ENCODE data around the gene SSH2. TPM values are rescaled to one million over a fixed set of nuclear protein-coding genes. Genes with fewer than 3 reads are reported as not detected.

SSH2 gene
- total and polyA plus RNA-seq, 9 of the 15 experiments (the other 6 are each of a cell fraction or from before 2014, with no cell fraction given): 3.9 to 16.1 (median 10.2) TPM

DNA sequence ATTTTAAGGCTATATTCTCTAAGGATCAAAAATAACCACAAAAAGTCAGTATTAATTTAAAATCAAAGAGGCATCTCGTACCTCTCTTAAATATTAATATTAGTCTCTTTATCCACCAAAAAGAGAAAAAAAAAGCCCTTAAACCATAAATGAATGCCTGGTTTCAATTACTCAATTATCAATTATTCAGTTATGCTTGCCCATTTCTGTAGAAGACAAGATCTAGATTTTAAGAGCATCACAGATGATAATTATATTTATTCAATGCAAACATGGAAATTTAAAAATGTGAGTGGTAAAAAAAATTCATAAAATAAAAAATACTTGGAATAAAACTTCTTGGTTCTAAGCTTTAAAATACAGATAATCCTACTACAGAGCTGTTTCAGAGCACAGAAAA, 181.6 kb downstream of the SSH2 start (continued):
- TF ChIP-seq SRSF7 (optimal IDR thresholded peaks at IDR 0.05; ENCODE audit: low read depth, low read length) (no peak), ZNF311 (CRISPR knock-in tag; IDR thresholded peaks at IDR 0.05) (no peak)

- H3K79me2 ChIP-seq (ENCODE audit: control insufficient read depth, insufficient read depth, low read length): no peaks in the 10 kb centered on the region
- no peaks in the 10 kb centered on the region for H3K9me3 ChIP-seq (replicated peaks; ENCODE audit: control insufficient read depth, insufficient read depth, low read depth, low read length)
- DNase-seq (ENCODE audit: extremely low read depth in 1 of 4, low spot score in 3 of 4) (no peak), ATAC-seq (no peak), FAIRE-seq (no peak)
- H3K27me3 ChIP-seq (ENCODE audit: control insufficient read depth in 2 of 2, insufficient read depth in 2 of 2, low read length in 2 of 2): no peaks in the 10 kb centered on the region
- ChIA-PET CTCF (ENCODE audit: low intra/inter-chr PET ratio) (no interaction called here), POLR2A (interaction anchor here (0.5 to 0.6 kb wide), 2 partner anchors 21 to 25 kb away, joined by 3 read pairs; no protein-coding TSS in a partner anchor)
- H2AFZ ChIP-seq (ENCODE audit: low read depth, low read length): no peak overlapping the region
- H3K4me1 ChIP-seq (replicated peaks in 1 of 2; ENCODE audit: control insufficient read depth in 2 of 2, insufficient read depth in 2 of 2, low read length in 2 of 2): peaks cover 0 to 4% of the 10 kb centered on the region in 2 experiments; a peak in 2 of 5 replicates
- no peak overlapping the region for H3K4me3 ChIP-seq
- no peaks in the 10 kb centered on the region for H4K20me1 ChIP-seq (replicated peaks; ENCODE audit: control insufficient read depth, insufficient read depth, low read length)
- H3K9ac ChIP-seq (ENCODE audit: insufficient read depth in 1 of 2, low read depth in 2 of 2, low read length in 2 of 2): no peak overlapping the region
- no peaks in the 10 kb centered on the region for H3K9me1 ChIP-seq (ENCODE audit: control insufficient read depth, insufficient read depth, low read length)
- H3K36me3 ChIP-seq (ENCODE audit: control insufficient read depth, insufficient read depth, low read length): no peaks in the 10 kb centered on the region
- TF ChIP-seq IFI16 (CRISPR knock-in tag; IDR thresholded peaks at IDR 0.05): no peak
- TF ChIP-seq UBTF (IDR thresholded peaks at IDR 0.05; ENCODE audit: borderline replicate concordance in 1 of 2, low read depth in 2 of 2, low read length in 2 of 2): no peak
- intact Hi-C loops (cut with micrococcal nuclease): no loop called here
- no peak overlapping the region for H3K27ac ChIP-seq (ENCODE audit: extremely low read depth, low read depth, low read length)
- in situ Hi-C loops (cut with MboI): no loop called here
- H3K4me2 ChIP-seq (ENCODE audit: insufficient read depth, low read length): no peak overlapping the region
- 68% methylated on average over 1 of the region's 1 CpG for WGBS (ENCODE audit: insufficient coverage, low coverage, missing lambda C conversion rate)
- no TSS peak for BruUV-seq (replicated peaks)
These were observed 182.4 kb downstream of the SSH2 start for GRCh38 chr17:29747660-29748059.
